GM10847 (cell line): ENCODE results near the gene MAP4K2.

Experiments
- POLR2A ChIP-seq: IDR thresholded peaks from 2 replicates; pipeline ENCODE4 v1.6.1; 2011; ENCODE audit not compliant: insufficient read length; ENCODE audit errors: extremely low read depth

The MAP4K2 gene

GRCh38 chr11:64790205-64791095, 12.6 kb downstream of the MAP4K2 start:
- no peak for TF ChIP-seq POLR2A

- no peak for TF ChIP-seq POLR2A
These were observed 13.4 kb downstream of the MAP4K2 start for GRCh38 chr11:64789331-64790204.

GRCh38 chr11:64788321-64789215, 14.4 kb downstream of the MAP4K2 start:
- no peak for TF ChIP-seq POLR2A

- no peak for TF ChIP-seq POLR2A
These were observed 15.3 kb downstream of the MAP4K2 start for GRCh38 chr11:64787526-64788320.

- no peak for TF ChIP-seq POLR2A
These were observed 16.7 kb downstream of the MAP4K2 start for GRCh38 chr11:64786308-64786707.

GRCh38 chr11:64784813-64785581, 18.0 kb downstream of the MAP4K2 start:
- TF ChIP-seq POLR2A = no peak

- TF ChIP-seq POLR2A = peak; percentile 71
These were observed 24.3 kb downstream of the MAP4K2 start, which contains the start of gene SF1 for GRCh38 chr11:64778473-64779298. TSS of gene SF1 (minus strand) at chr11:64778542. CDS start at chr11:64778392, 150 bp downstream.

GRCh38 chr11:64778223-64778472, 24.9 kb downstream of the MAP4K2 start:
- TF ChIP-seq POLR2A = no peak

GRCh38 chr11:64777449-64778222, 25.4 kb downstream of the MAP4K2 start:
- TF ChIP-seq POLR2A = peak; percentile 21

- no peak for TF ChIP-seq POLR2A
These were observed 26.1 kb downstream of the MAP4K2 start for GRCh38 chr11:64776875-64777274.

- TF ChIP-seq POLR2A = no peak
These were observed 26.6 kb downstream of the MAP4K2 start for GRCh38 chr11:64776425-64776824.

GRCh38 chr11:64774144-64774543, 28.9 kb downstream of the MAP4K2 start:
- TF ChIP-seq POLR2A = no peak
